Neural progenitor cell (in vitro differentiated cells): ENCODE measurements around the gene CLP1. TPM values are rescaled to one million over a fixed set of nuclear protein-coding genes. Genes with fewer than 3 reads are reported as not detected.

Experiments used
- DNase-seq: peaks from one replicate; pipeline ENCODE4 v3.0.0-alpha.2; 2016; ENCODE audit warnings: low spot score
- H2AFZ ChIP-seq: fragments of 200-600 bp; sonication (generic); replicated peaks from 2 replicates; pipeline ENCODE4 v1.6.1; 2016; ENCODE audit warnings: antibody characterized with exemption
- H3F3A ChIP-seq: fragments of 200-600 bp; sonication (generic); 2 replicates; pipeline ENCODE4 v1.6.1; 2016; ENCODE audit warnings: antibody characterized with exemption, low read depth
- H3K27ac ChIP-seq: fragments of 200-600 bp; sonication (generic); 2 replicates; pipeline ENCODE4 v1.5.1; 2016; ENCODE audit warnings: mild to moderate bottlenecking
- H3K27me3 ChIP-seq: fragments of 200-600 bp; sonication (generic); 2 replicates; pipeline ENCODE4 v1.6.1; 2016; ENCODE audit warnings: mild to moderate bottlenecking, moderate library complexity
- H3K36me3 ChIP-seq: fragments of 200-600 bp; sonication (generic); 2 replicates; pipeline ENCODE4 v1.5.1; 2016
- H3K4me1 ChIP-seq: fragments of 200-600 bp; sonication (generic); 2 replicates; pipeline ENCODE4 v1.6.1; 2016; ENCODE audit warnings: mixed run types
- H3K4me2 ChIP-seq: fragments of 200-600 bp; sonication (generic); 2 replicates; pipeline ENCODE4 v1.6.1; 2016
- H3K4me3 ChIP-seq: fragments of 200-600 bp; sonication (generic); 2 replicates; pipeline ENCODE4 v1.5.1; 2016
- H3K79me2 ChIP-seq: fragments of 200-600 bp; sonication (generic); 2 replicates; pipeline ENCODE4 v1.6.1; 2016; ENCODE audit warnings: low read depth
- H3K9ac ChIP-seq: fragments of 200-600 bp; sonication (generic); 2 replicates; pipeline ENCODE4 v1.6.1; 2016
- H3K9me3 ChIP-seq: fragments of 200-600 bp; sonication (generic); 2 replicates; pipeline ENCODE4 v1.5.1; 2016; ENCODE audit warnings: low read depth
- H4K20me1 ChIP-seq: fragments of 200-600 bp; sonication (generic); 2 replicates; pipeline ENCODE4 v1.6.1; 2016; ENCODE audit warnings: low read depth
- H3K27ac Mint-ChIP-seq: 3 replicates; pipeline ENCODE4 v1.8.0; 2021; ENCODE audit warnings: mixed read lengths
- H3K27me3 Mint-ChIP-seq: 2 replicates; pipeline ENCODE4 v1.8.0; 2022; ENCODE audit warnings: low read depth, mild to moderate bottlenecking, inconsistent platforms, moderate library complexity, mixed read lengths; ENCODE audit not compliant: insufficient read depth
- H3K36me3 Mint-ChIP-seq: 3 replicates; pipeline ENCODE4 v1.8.0; 2021; ENCODE audit warnings: mixed read lengths
- H3K4me1 Mint-ChIP-seq: 3 replicates; pipeline ENCODE4 v1.8.0; 2021; ENCODE audit warnings: mixed read lengths
- H3K4me3 Mint-ChIP-seq: 3 replicates; pipeline ENCODE4 v1.8.0; 2021; ENCODE audit warnings: mild to moderate bottlenecking, moderate library complexity, mixed read lengths
- H3K9me3 Mint-ChIP-seq: 3 replicates; pipeline ENCODE4 v1.8.0; 2020; ENCODE audit warnings: mixed read lengths
- CTCF ChIP-seq: fragments of 200-600 bp; sonication (generic); IDR thresholded peaks from 2 replicates; pipeline ENCODE4 v1.5.1; 2017; ENCODE audit warnings: antibody characterized with exemption, mild to moderate bottlenecking
- EZH2 ChIP-seq: fragments of 200-600 bp; sonication (generic); IDR thresholded peaks from 2 replicates; pipeline ENCODE4 v1.6.1; 2017; ENCODE audit warnings: antibody characterized with exemption, mild to moderate bottlenecking, moderate library complexity
- EZH2phosphoT487 ChIP-seq: fragments of 200-600 bp; sonication (generic); IDR thresholded peaks from 2 replicates; pipeline ENCODE4 v1.6.1; 2017; ENCODE audit warnings: antibody characterized with exemption
- total RNA-seq: library from RNA; depleted of rRNA; stranded (reverse); fragments of >200 nt; gene quantifications from 2 replicates; pipeline ENCODE4 v1.2.3, GENCODE V29; 2015; ENCODE audit warnings: low replicate concordance

The CLP1 gene
- total RNA-seq, 1 donor from 2014 or later: 18.0 TPM

- Histone ChIP-seq H3K36me3 (peaks cover 5% of the 10 kb centered on the region), H3K4me3 (no peak overlapping the region), H3K4me1 (no peaks in the 10 kb centered on the region), H3K27me3 (no peaks in the 10 kb centered on the region), H3K27ac (no peak overlapping the region), H2AFZ (no peak overlapping the region), H3K9me3 (peaks cover 6% of the 10 kb centered on the region), H3K9ac (no peak overlapping the region), H4K20me1 (no peaks in the 10 kb centered on the region), H3K4me2 (no peak overlapping the region), H3K79me2 (no peaks in the 10 kb centered on the region), H3F3A (no peaks in the 10 kb centered on the region)
- DNase-seq: no peak
- H3K9me3 Mint-ChIP-seq: peaks cover 3% of the 10 kb centered on the region
- H3K36me3 Mint-ChIP-seq: peaks cover 35% of the 10 kb centered on the region
- TF ChIP-seq EZH2 (no peak), CTCF (no peak), EZH2phosphoT487 (no peak)
- no peak overlapping the region for H3K27ac Mint-ChIP-seq
- no peaks in the 10 kb centered on the region for H3K27me3 Mint-ChIP-seq
- H3K4me3 Mint-ChIP-seq: no peak overlapping the region
- H3K4me1 Mint-ChIP-seq: no peaks in the 10 kb centered on the region
These were observed 42.3 kb upstream of the CLP1 start for GRCh38 chr11:57615308-57615707.

GRCh38 chr11:57616595-57616994 is 41.0 kb upstream of the CLP1 start:
- H3K27ac Mint-ChIP-seq: no peak overlapping the region
- H3K36me3 Mint-ChIP-seq: peaks cover 29% of the 10 kb centered on the region
- no peaks in the 10 kb centered on the region for H3K4me1 Mint-ChIP-seq
- H3K9me3 ChIP-seq: peaks cover 10% of the 10 kb centered on the region
- H3K9ac ChIP-seq: no peak overlapping the region
- H3K4me3 Mint-ChIP-seq: no peak overlapping the region
- TF ChIP-seq EZH2 (no peak), CTCF (no peak), EZH2phosphoT487 (no peak)
- peaks cover 5% of the 10 kb centered on the region for H3K9me3 Mint-ChIP-seq
- no peaks in the 10 kb centered on the region for H3K27me3 ChIP-seq
- H3K27ac ChIP-seq: no peak overlapping the region
- no peak overlapping the region for H2AFZ ChIP-seq
- H3F3A ChIP-seq: no peaks in the 10 kb centered on the region
- H3K79me2 ChIP-seq: no peaks in the 10 kb centered on the region
- no peaks in the 10 kb centered on the region for H4K20me1 ChIP-seq
- no peak overlapping the region for H3K4me3 ChIP-seq
- peaks cover 9% of the 10 kb centered on the region for H3K36me3 ChIP-seq
- H3K4me1 ChIP-seq: no peaks in the 10 kb centered on the region
- H3K27me3 Mint-ChIP-seq: no peaks in the 10 kb centered on the region
- no peak overlapping the region for H3K4me2 ChIP-seq
- DNase-seq: no peak

GRCh38 chr11:57618438-57618837 is 39.1 kb upstream of the CLP1 start:
- peaks cover 23% of the 10 kb centered on the region for H3K36me3 Mint-ChIP-seq
- Histone ChIP-seq H3K4me1 (no peaks in the 10 kb centered on the region), H3K4me3 (no peak overlapping the region), H3K79me2 (no peaks in the 10 kb centered on the region), H3K4me2 (no peak overlapping the region), H3K27ac (no peak overlapping the region), H3K9ac (no peak overlapping the region), H3K36me3 (peaks cover 9% of the 10 kb centered on the region), H3K9me3 (peaks cover 10% of the 10 kb centered on the region), H2AFZ (no peak overlapping the region), H3K27me3 (no peaks in the 10 kb centered on the region), H3F3A (no peaks in the 10 kb centered on the region), H4K20me1 (no peaks in the 10 kb centered on the region)
- peaks cover 9% of the 10 kb centered on the region for H3K27me3 Mint-ChIP-seq
- peaks cover 5% of the 10 kb centered on the region for H3K9me3 Mint-ChIP-seq
- H3K27ac Mint-ChIP-seq: no peak overlapping the region
- H3K4me1 Mint-ChIP-seq: no peaks in the 10 kb centered on the region
- DNase-seq: no peak
- TF ChIP-seq EZH2phosphoT487 (no peak), EZH2 (no peak), CTCF (no peak)
- H3K4me3 Mint-ChIP-seq: no peak overlapping the region
